OCI-LY3 (cell line): ENCODE measurements around the gene NUDT1.

Experiments used
- CTCF ChIP-seq: fragments of 200-600, 300-600 bp; sonication (generic); IDR thresholded peaks from 2 replicates; pipeline ENCODE4 v1.5.1; 2014; ENCODE audit warnings: antibody characterized with exemption, low read length, low read depth
- EZH2phosphoT487 ChIP-seq: fragments of 200-600 bp; shearing (Covaris generic); IDR thresholded peaks from 2 replicates; pipeline ENCODE4 v1.6.1; 2018; ENCODE audit warnings: antibody characterized with exemption, mixed run types, low read depth

- TF ChIP-seq CTCF (no peak), EZH2phosphoT487 (no peak)
Measured at GRCh38 chr7:2204446-2204845, 37.6 kb upstream of the NUDT1 start.
